Subcutaneous adipose tissue (tissue), 4 donors: ENCODE data around the gene CRKL. TPM values are rescaled to one million over a fixed set of nuclear protein-coding genes. Genes with fewer than 3 reads are reported as not detected.

Source experiments
- total RNA-seq, 4 donors: library from RNA; depleted of rRNA; stranded (reverse); fragments of >200 nt; gene quantifications; one replicate each; pipeline ENCODE4 v1.1.0, GENCODE V29; 2016
- TF ChIP-seq, protein P1 (sequence below): fragments of 450-650 bp; IDR thresholded peaks from one replicate; pipeline ENCODE4 v1.5.1; 2016; ENCODE audit warnings: low read depth, mild to moderate bottlenecking, control low read depth, antibody characterized with exemption, moderate library complexity

CRKL gene
- total RNA-seq, 4 donors from 2014 or later: 32.1 to 39.8 (median 35.9) TPM

DNA sequence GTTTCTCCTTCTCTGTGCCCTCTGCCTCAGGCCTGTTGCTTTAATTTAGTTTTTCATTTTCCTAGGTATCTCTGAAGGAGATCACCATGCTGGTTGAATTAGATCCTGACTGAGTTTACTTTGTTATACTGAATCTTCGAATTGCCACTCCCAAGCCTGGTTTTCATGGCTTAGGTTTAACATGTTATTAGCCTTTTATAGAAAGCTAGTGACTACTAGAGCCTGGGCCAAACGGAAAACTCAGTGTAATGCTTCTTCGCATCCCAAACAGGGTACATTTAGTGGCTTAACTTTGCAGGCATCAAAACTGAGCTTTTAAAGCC is 3.6 kb downstream of the CRKL start:
- TF ChIP-seq, protein P1, sequence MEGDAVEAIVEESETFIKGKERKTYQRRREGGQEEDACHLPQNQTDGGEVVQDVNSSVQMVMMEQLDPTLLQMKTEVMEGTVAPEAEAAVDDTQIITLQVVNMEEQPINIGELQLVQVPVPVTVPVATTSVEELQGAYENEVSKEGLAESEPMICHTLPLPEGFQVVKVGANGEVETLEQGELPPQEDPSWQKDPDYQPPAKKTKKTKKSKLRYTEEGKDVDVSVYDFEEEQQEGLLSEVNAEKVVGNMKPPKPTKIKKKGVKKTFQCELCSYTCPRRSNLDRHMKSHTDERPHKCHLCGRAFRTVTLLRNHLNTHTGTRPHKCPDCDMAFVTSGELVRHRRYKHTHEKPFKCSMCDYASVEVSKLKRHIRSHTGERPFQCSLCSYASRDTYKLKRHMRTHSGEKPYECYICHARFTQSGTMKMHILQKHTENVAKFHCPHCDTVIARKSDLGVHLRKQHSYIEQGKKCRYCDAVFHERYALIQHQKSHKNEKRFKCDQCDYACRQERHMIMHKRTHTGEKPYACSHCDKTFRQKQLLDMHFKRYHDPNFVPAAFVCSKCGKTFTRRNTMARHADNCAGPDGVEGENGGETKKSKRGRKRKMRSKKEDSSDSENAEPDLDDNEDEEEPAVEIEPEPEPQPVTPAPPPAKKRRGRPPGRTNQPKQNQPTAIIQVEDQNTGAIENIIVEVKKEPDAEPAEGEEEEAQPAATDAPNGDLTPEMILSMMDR: no peak

DNA sequence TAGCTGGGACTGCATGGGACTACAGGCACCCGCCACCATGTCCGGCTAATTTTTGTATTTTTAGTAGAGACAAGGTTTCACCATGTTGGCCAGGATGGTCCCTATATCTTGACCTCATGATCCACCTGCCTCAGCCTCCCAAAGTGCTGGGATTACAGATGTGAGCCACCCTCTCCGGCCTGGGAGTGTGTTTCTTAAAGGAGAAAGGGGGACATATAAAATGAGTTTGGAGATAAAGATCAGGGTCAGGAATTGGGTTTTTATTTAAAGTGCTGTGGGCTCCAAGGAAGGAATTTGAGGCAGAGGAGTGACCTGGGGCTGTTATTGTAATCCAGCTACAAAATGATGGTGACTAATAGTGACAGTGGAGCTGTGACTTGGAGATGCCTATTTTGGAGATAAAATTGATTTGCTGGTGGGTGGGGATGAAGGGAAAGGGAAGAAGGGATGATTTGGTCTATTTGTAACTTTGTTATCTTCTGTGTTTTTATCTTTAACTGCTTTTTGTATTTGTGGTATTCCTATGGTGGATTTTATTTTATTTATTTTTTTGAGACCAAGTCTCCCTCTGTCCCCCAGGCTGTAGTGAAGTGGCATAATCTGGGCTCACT is 5.0 kb downstream of the CRKL start:
- TF ChIP-seq, protein P1: no peak

DNA sequence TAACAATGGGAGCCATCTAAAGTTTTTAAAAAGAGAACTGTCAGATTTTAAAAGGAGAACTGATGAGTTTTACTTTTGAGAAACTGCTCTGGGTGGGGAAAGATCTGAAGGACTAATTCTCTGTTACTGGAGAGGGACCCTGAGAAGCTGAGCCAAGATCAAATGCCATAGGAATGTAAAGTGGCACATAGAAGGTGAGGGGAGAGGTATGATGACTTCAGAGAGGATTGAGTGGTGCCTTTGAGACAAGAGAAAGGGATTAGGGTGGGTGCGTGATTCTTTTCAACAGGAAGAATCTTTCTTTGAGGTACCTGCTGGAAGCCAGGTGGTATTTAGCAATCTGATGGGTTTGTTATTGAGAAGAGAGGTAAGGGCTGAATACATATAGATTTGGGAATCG is 9.0 kb downstream of the CRKL start:
- TF ChIP-seq, protein P1: no peak

DNA sequence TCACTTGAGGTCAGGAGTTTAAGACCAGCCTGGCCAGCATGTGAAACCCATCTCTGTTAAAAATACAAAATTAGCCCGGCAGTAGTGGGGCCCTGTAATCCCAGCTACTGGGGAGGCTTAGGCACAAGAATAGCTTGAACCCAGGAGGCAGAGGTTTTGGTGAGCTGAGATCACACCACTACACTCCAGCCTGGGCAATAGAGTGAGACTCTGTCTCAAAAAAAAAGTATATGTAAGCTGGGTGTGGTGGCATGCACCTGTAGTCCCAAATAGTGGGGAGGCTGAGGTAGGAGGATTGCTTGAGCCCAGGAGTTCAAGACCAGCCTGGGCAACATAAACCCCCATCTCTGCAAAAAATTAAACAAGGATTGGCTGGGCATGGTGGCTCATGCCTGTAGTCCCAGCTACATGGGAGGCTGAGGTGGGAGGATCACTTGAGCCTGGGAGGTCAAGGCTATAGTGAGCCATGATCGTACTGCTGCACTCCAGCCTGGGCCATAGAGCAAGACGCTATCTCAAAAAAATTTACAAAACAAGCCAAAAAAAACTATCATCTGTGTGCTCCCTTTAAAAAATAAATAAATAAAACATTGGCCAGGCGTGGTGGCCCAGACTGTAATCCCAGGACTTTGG is 10.8 kb downstream of the CRKL start:
- TF ChIP-seq, protein P1: no peak

DNA sequence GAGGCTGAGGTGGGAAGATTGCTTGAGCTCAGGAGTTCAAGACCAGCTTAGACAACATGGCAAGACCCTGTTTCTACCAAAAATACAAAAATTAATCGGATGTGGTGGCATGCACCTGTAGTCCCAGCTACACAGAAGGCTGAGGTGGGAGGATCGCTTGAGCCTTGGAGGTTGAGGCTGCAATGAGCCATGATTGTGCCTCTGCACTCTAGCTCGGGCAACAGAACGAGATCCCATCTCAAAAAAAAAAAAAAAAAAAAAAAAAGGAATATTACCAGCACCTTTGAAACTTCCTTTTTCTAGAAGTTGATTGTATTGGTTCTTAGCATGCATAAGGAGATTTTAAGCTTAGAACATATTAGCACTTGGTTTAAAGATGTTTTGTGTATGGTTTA is 11.4 kb downstream of the CRKL start:
- TF ChIP-seq, protein P1: no peak

DNA sequence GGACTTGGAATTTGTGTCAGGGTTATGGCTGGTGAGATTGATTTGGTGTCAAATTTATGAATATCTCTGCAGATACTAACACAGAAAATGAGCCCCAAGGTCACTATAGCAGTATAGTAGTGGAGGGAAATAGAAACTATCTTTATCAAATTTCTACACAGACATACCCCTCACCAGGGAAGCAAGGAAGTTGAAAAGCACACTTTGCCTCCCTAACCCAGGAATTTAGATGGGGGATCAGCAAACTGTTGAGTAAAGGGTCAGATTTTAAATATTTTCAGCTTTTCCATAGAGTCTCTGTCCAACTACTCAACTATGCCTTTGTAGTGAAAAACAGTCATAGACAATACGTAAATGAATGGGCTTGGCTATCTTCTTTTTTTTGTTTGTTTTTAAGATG is 12.8 kb downstream of the CRKL start:
- TF ChIP-seq, protein P1: no peak

DNA sequence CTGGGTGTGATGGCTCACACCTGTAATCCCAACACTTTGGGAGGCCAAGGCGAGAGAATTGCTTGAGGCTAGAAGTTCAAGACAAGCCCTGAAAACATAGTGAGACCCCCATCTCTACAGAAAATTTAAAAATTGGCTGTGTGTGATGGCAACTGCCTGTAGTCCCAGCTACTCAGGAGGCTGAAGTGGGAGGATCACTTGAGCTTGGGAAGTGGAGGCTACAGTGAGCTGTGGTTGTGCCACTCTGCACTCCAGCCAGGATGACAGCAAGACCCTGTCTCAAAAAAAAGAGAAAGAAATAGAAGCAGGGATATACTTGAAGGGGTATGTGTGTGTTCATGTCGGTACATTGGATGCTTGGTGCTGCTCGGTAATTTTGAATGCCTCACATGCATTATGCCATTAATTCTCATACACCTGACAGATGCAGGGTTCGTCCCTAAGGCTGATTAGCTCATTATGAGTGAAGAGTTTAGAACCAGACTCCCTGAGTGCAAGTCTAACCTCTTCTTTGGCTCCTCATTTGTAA is 14.0 kb downstream of the CRKL start:
- TF ChIP-seq, protein P1: no peak
